Measurements from ENCODE around the gene FRMD4A.
"Not testable (repeated sequence)": the region's sequence is repeated elsewhere in the genome, so short reads cannot be mapped to it uniquely, and the experiment has no call there.

Gene FRMD4A

DNA sequence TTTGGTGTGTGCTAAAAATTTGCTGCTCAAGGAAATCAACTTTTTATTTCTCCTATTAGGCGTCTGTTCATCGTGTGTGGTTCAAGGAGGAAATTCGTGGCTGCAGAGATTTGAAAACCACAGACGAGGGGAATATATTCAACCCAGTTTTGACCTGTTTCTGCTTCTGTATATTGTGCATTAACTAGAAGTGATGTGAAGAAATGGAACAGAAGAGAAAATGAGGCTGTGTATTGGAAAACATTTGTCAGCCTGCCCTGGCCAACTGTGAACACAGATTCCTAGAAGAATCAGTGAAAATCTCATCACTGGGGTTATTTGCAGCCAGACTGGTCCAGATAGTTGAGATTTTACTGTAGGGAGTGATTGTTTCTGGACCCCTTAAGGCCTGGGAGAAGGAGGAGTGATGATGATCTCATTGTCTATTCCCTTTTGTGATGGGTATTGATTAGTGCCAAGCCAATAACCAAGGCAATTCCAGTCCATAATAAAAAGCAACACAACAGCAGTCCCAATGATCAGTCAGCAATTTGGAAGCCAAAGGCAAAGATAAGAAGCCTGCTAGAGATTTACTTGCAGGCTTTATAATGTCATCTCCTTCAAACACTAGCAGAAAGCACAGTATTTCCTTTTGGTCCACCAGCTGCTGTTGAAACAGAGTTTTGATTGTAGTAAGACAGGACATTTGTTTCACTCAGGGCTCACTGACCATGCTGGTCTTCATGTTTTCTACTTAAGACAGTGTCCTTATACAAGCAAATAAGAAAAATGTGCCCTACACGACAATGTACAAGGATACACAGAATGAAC lies 404.5 kb downstream of the FRMD4A start:
- no peaks in the 10 kb centered on the region for H3K36me3 Mint-ChIP-seq (ENCODE audit: low read depth)
- H3K9me3 Mint-ChIP-seq: no peaks in the 10 kb centered on the region
- no peak overlapping the region for H3K27ac Mint-ChIP-seq
- no peak overlapping the region for H3K4me3 Mint-ChIP-seq
- intact Hi-C loops (cut with micrococcal nuclease): no loop called here
- H3K4me1 Mint-ChIP-seq (ENCODE audit: low read depth): peaks cover 23% of the 10 kb centered on the region
- peaks cover 66% of the 10 kb centered on the region for H3K27me3 Mint-ChIP-seq

DNA sequence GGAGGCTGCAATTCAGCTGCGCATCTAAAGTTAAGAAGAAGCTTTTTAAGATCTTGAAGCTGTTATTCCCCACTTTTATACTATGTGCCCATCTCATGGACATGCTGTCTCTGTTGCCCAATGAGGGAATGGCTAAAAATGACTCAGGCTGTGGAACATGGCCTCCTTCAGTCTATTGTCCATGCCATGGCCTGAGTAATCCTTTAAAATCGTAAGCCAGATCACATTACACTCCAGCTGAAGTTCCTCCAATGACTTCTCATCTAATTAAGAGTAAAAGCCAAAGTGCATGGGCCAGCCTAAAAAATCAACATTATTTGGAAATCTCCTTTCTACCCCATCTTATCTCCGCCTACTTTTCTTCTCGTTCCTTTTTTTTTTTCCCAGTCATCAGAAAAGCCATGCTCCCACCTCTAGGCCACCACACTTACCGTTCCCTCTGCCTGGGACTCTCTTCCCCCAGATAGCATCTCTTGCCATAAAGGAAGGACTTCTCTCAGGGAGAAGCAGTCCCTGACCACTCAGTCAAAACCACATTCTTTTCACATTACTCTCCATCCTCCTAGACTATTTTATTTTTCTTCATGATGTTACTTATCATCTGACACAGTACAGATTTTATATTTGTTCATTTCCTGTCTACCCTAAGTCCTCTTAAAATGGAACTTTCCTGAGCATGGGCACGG lies 406.5 kb downstream of the FRMD4A start:
- Mint-ChIP-seq H3K4me3 (no peak overlapping the region), H3K27ac (no peak overlapping the region), H3K27me3 (peaks cover 62% of the 10 kb centered on the region), H3K4me1 (ENCODE audit: low read depth) (peaks cover 23% of the 10 kb centered on the region), H3K9me3 (no peaks in the 10 kb centered on the region), H3K36me3 (ENCODE audit: low read depth) (no peaks in the 10 kb centered on the region)
- intact Hi-C loops (cut with micrococcal nuclease): no loop called here

- intact Hi-C loops (cut with micrococcal nuclease): no loop called here
- Mint-ChIP-seq H3K4me3 (no peak overlapping the region), H3K4me1 (ENCODE audit: low read depth) (peaks cover 29% of the 10 kb centered on the region), H3K27me3 (peaks cover 59% of the 10 kb centered on the region), H3K9me3 (no peaks in the 10 kb centered on the region), H3K36me3 (ENCODE audit: low read depth) (no peaks in the 10 kb centered on the region), H3K27ac (no peak overlapping the region)
Observed at GRCh38 chr10:13922586-13922985, 408.1 kb downstream of the FRMD4A start.

DNA sequence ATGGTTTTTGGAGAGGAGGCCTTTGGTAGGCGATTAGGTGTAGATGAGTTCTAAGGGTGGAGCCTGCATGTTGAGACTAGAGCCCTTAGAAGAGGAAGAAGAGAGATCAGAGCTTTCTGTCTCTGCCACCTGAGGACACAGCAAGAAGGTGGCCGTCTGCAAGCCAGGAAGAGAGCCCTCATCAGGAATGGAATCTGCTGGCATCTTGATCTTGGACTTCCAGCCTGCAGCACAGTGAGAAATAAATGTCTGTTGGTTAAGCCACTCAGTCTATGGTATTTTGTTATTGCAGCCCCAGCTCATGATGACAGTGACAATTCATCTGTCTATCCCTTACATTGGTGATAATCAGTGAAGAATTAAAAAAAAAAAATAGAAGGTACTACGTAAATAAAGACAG lies 408.8 kb downstream of the FRMD4A start:
- Mint-ChIP-seq H3K9me3 (no peaks in the 10 kb centered on the region), H3K27ac (no peak overlapping the region), H3K27me3 (peaks cover 57% of the 10 kb centered on the region), H3K4me3 (no peak overlapping the region), H3K36me3 (ENCODE audit: low read depth) (no peaks in the 10 kb centered on the region), H3K4me1 (ENCODE audit: low read depth) (peaks cover 31% of the 10 kb centered on the region)
- intact Hi-C loops (cut with micrococcal nuclease): no loop called here

- peaks cover 30% of the 10 kb centered on the region for H3K4me1 Mint-ChIP-seq (ENCODE audit: low read depth)
Observed at GRCh38 chr10:13921131-13921530, 409.6 kb downstream of the FRMD4A start.

DNA sequence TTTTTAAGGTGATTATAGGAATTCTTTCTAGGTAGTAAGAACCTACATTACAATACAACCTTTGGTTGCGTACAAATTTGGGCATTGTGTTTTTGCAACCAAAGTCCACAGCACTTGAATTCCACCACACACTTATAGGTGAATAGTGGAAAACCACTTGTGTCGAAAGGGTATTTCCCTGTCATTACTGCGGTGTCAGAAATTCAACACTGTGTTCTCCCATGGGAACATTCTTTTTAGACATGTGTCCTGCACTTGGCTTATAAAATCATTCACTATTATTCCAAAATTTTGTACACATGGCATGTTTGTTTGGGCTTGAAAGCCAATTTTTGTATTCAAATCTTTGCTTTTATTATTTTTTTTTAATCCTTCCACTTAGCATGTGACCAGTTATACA lies 410.3 kb downstream of the FRMD4A start:
- Mint-ChIP-seq H3K27me3 (peaks cover 50% of the 10 kb centered on the region), H3K9me3 (no peaks in the 10 kb centered on the region), H3K36me3 (ENCODE audit: low read depth) (no peaks in the 10 kb centered on the region), H3K4me3 (no peak overlapping the region), H3K4me1 (ENCODE audit: low read depth) (peaks cover 24% of the 10 kb centered on the region), H3K27ac (no peak overlapping the region)
- intact Hi-C loops (cut with micrococcal nuclease): no loop called here

More at GRCh38 chr10:13921131-13921530, 409.6 kb downstream of the FRMD4A start:
- H3K36me3 Mint-ChIP-seq (ENCODE audit: low read depth); H3K27ac Mint-ChIP-seq; intact Hi-C loops (cut with micrococcal nuclease); H3K4me3 Mint-ChIP-seq; H3K9me3 Mint-ChIP-seq: not testable (repeated sequence)
- H3K27me3 Mint-ChIP-seq: peaks cover 52% of the 10 kb centered on the region

DNA sequence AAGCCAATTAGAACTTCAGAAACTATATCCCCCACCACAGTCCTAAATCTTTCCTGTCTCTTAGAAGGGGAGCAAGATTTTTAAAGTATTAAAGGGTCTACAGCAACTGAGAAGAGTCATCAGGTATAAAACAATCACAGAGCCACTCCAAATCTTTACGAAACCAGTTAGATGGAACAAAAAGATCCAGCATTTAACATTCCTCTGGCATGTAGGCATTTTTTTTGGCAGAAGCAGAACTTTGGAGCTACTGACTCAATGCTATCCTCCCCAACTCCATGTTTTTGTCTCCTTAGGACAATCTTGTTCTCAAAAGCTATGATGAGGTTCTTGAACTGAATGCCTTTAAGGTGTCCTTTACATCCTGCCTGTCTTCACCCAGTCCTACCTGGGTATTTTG lies 410.7 kb downstream of the FRMD4A start:
- peaks cover 50% of the 10 kb centered on the region for H3K27me3 Mint-ChIP-seq
- intact Hi-C loops (cut with micrococcal nuclease): no loop called here
- H3K4me1 Mint-ChIP-seq (ENCODE audit: low read depth): peaks cover 22% of the 10 kb centered on the region
- H3K9me3 Mint-ChIP-seq: no peaks in the 10 kb centered on the region
- H3K4me3 Mint-ChIP-seq: no peak overlapping the region
- H3K27ac Mint-ChIP-seq: no peak overlapping the region
- H3K36me3 Mint-ChIP-seq (ENCODE audit: low read depth): no peaks in the 10 kb centered on the region

- Mint-ChIP-seq H3K27ac (no peak overlapping the region), H3K27me3 (peaks cover 42% of the 10 kb centered on the region), H3K4me3 (no peak overlapping the region), H3K36me3 (ENCODE audit: low read depth) (no peaks in the 10 kb centered on the region), H3K4me1 (ENCODE audit: low read depth) (peaks cover 27% of the 10 kb centered on the region), H3K9me3 (no peaks in the 10 kb centered on the region)
- intact Hi-C loops (cut with micrococcal nuclease): no loop called here
Observed at GRCh38 chr10:13917791-13918190, 412.9 kb downstream of the FRMD4A start.

GRCh38 chr10:13916384-13916947 lies 414.3 kb downstream of the FRMD4A start:
- no peak overlapping the region for H3K27ac Mint-ChIP-seq
- peaks cover 36% of the 10 kb centered on the region for H3K27me3 Mint-ChIP-seq
- no peaks in the 10 kb centered on the region for H3K9me3 Mint-ChIP-seq
- peaks cover 33% of the 10 kb centered on the region for H3K4me1 Mint-ChIP-seq (ENCODE audit: low read depth)
- no peak overlapping the region for H3K4me3 Mint-ChIP-seq
- intact Hi-C loops (cut with micrococcal nuclease): no loop called here
- no peaks in the 10 kb centered on the region for H3K36me3 Mint-ChIP-seq (ENCODE audit: low read depth)

DNA sequence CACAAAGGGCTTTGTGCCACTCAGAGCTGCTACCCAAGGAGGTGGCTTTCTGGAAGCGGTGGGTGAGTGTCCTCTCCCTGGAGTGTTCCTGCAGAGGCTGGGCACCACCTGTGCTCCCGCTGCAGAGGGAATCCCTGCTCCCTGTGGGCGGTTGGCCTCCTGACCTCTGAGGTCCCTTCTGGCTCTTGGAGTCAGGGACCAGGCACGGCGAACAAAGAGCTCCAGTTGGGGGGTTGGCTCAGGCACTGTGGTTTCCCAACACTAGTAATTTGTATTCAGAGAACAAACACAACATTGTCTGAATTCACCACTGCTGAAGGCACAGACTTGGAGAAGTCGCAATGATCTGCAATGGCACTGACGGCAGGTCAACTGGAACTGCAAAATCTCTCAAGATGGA lies 415.0 kb downstream of the FRMD4A start:
- Mint-ChIP-seq H3K27ac (no peak overlapping the region), H3K27me3 (peaks cover 30% of the 10 kb centered on the region), H3K4me3 (no peak overlapping the region), H3K9me3 (no peaks in the 10 kb centered on the region), H3K4me1 (ENCODE audit: low read depth) (peaks cover 40% of the 10 kb centered on the region), H3K36me3 (ENCODE audit: low read depth) (no peaks in the 10 kb centered on the region)
- intact Hi-C loops (cut with micrococcal nuclease): no loop called here

DNA sequence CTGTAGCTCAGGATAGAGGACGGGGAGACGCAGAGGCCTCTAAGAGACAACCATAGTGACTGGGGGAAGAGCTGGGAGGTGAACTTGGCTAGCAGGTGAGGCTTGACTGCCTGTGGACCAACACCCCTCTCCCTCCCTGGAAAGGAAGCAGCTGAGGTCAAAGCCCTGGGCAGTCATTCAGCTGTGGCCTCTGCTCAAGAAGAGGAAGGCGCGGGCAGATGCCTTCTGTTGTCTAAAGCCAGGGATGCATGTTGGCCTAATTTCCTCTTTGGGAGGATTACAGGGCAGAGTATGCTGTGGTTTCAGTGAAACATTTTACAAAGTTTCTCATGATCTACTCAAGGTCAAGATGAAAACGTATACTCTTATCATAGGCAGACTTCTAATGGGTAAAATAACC lies 416.8 kb downstream of the FRMD4A start:
- no peaks in the 10 kb centered on the region for H3K36me3 Mint-ChIP-seq (ENCODE audit: low read depth)
- peak overlapping the region; percentile 76 for H3K27ac Mint-ChIP-seq
- peaks cover 47% of the 10 kb centered on the region for H3K4me1 Mint-ChIP-seq (ENCODE audit: low read depth)
- intact Hi-C loops (cut with micrococcal nuclease): no loop called here
- H3K9me3 Mint-ChIP-seq: peaks cover 4% of the 10 kb centered on the region
- H3K4me3 Mint-ChIP-seq: no peak overlapping the region
- peaks cover 19% of the 10 kb centered on the region for H3K27me3 Mint-ChIP-seq

- H3K27me3 Mint-ChIP-seq: peaks cover 9% of the 10 kb centered on the region
- no peak overlapping the region for H3K4me3 Mint-ChIP-seq
- intact Hi-C loops (cut with micrococcal nuclease): no loop called here
- H3K9me3 Mint-ChIP-seq: peaks cover 11% of the 10 kb centered on the region
- H3K4me1 Mint-ChIP-seq (ENCODE audit: low read depth): peaks cover 42% of the 10 kb centered on the region
- peak overlapping the region; percentile 70 for H3K27ac Mint-ChIP-seq
- no peaks in the 10 kb centered on the region for H3K36me3 Mint-ChIP-seq (ENCODE audit: low read depth)
Observed at GRCh38 chr10:13911821-13912520, 418.8 kb downstream of the FRMD4A start.

DNA sequence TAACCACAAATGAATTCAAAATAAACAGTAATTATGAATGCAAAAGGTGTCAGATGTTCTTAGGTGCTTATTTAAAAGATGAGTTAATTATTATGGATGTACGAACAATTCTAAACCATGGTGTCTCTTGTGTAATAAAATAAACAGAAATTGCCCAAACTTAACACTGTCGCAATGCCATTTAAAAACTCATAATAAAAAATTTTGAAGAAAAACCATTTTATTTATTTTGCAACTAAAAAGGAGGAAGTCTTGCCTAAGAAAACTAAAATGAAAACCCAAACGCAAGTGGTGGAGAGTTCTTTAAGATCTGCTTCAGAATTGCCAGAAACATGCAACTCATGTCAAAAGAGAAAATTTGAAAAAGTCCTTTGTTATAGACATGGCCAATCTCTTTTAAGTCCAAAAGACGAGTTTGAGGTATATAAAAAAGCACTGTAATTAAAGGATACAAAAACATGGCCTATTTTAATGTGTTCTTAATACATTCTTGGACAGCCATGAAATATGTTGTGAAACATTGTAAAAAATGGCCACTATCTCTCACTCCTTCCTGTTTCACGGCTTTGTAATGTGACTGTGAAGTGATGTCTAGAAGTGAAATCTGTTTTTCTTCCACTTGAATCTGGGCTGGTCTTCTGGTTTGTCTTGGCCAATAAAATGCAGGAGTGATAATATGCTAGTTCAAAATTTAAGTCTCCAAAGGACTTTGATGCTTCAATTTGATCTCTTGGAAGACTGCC lies 421.0 kb downstream of the FRMD4A start:
- peak overlapping the region; percentile 15 for H3K27ac Mint-ChIP-seq
- intact Hi-C loops (cut with micrococcal nuclease): no loop called here

More for the DNA sequence above, 421.0 kb downstream of the FRMD4A start:
- no peaks in the 10 kb centered on the region for H3K36me3 Mint-ChIP-seq (ENCODE audit: low read depth)
- peaks cover 1% of the 10 kb centered on the region for H3K27me3 Mint-ChIP-seq
- peaks cover 36% of the 10 kb centered on the region for H3K4me1 Mint-ChIP-seq (ENCODE audit: low read depth)
- peaks cover 11% of the 10 kb centered on the region for H3K9me3 Mint-ChIP-seq
- H3K4me3 Mint-ChIP-seq: no peak overlapping the region
